ENCODE measurements around the gene HTT.

The HTT gene

DNA sequence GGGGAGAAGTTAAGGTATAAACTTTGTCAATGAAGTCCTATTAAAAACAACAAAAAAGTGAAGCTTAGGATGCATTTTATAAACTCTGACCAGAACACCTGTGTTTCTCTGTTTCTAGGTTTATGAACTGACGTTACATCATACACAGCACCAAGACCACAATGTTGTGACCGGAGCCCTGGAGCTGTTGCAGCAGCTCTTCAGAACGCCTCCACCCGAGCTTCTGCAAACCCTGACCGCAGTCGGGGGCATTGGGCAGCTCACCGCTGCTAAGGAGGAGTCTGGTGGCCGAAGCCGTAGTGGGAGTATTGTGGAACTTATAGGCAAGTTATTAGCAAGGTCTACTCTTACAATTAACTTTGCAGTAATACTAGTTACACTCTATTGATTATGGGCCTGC lies 46.6 kb downstream of the HTT start:
- H3K9me3 ChIP-seq (ENCODE audit: control insufficient read depth, low read length): no peaks in the 10 kb centered on the region
- WGBS, 2 experiments: 95 to 100% methylated on average over 9 of the region's 9 CpGs
- no peaks in the 10 kb centered on the region for H3K4me1 ChIP-seq (ENCODE audit: control insufficient read depth, insufficient read depth, low read length)
- H3K4me3 ChIP-seq (ENCODE audit: insufficient read depth, low read depth, low read length): no peak overlapping the region
- peaks cover 21% of the 10 kb centered on the region for H3K36me3 ChIP-seq (ENCODE audit: control insufficient read depth, insufficient read depth, low read length)
- H3K27me3 ChIP-seq (ENCODE audit: control insufficient read depth, insufficient read depth, low read length, poor library complexity, severe bottlenecking): no peaks in the 10 kb centered on the region
- no peak overlapping the region for H3K27ac ChIP-seq (ENCODE audit: insufficient read depth, low read depth, low read length, poor library complexity, severe bottlenecking)

GRCh38 chr4:3121596-3121995 lies 47.1 kb downstream of the HTT start:
- Histone ChIP-seq H3K27ac (ENCODE audit: insufficient read depth, low read depth, low read length, poor library complexity, severe bottlenecking) (no peak overlapping the region), H3K4me3 (ENCODE audit: insufficient read depth, low read depth, low read length) (no peak overlapping the region), H3K27me3 (ENCODE audit: control insufficient read depth, insufficient read depth, low read length, poor library complexity, severe bottlenecking) (no peaks in the 10 kb centered on the region), H3K36me3 (ENCODE audit: control insufficient read depth, insufficient read depth, low read length) (peaks cover 16% of the 10 kb centered on the region), H3K9me3 (ENCODE audit: control insufficient read depth, low read length) (no peaks in the 10 kb centered on the region), H3K4me1 (ENCODE audit: control insufficient read depth, insufficient read depth, low read length) (no peaks in the 10 kb centered on the region)
- 100% methylated on average over 2 of the region's 2 CpGs for WGBS, 2 experiments

- no peaks in the 10 kb centered on the region for H3K27me3 ChIP-seq (ENCODE audit: control insufficient read depth, insufficient read depth, low read length, poor library complexity, severe bottlenecking)
- H3K36me3 ChIP-seq (ENCODE audit: control insufficient read depth, insufficient read depth, low read length): peaks cover 19% of the 10 kb centered on the region
- 93 to 97% methylated on average over 9 of the region's 9 CpGs for WGBS, 2 experiments
- no peak overlapping the region for H3K4me3 ChIP-seq (ENCODE audit: insufficient read depth, low read depth, low read length)
- H3K27ac ChIP-seq (ENCODE audit: insufficient read depth, low read depth, low read length, poor library complexity, severe bottlenecking): no peak overlapping the region
- H3K4me1 ChIP-seq (ENCODE audit: control insufficient read depth, insufficient read depth, low read length): no peaks in the 10 kb centered on the region
- H3K9me3 ChIP-seq (ENCODE audit: control insufficient read depth, low read length): no peaks in the 10 kb centered on the region
Measured at GRCh38 chr4:3122081-3122563, 47.6 kb downstream of the HTT start.

DNA sequence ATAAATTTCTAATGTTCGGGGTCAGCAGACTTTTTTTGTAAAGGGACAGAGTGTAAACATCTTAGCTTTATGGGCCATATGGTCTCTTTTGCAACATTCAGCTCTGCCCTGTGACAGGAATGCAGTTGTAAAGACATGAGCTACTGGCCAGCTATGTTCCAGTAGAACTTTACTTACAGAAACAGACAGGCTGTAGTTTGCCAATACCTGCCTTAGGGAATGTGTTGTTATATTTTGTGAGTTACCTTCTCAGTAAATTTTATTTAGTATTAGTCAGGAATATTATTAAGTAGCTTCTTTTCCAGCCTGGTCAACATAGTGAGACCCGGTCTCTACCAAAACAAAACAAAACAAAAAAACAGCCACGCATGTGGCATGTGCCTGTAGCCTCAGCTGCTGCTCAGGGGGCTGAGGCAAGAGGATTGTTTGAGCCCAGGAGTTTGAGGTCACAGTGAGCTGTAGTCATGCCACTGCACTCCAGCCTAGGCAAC lies 48.7 kb downstream of the HTT start:
- no peak overlapping the region for H3K27ac ChIP-seq (ENCODE audit: insufficient read depth, low read depth, low read length, poor library complexity, severe bottlenecking)
- 83 to 88% methylated on average over 3 of the region's 3 CpGs for WGBS, 2 experiments
- no peak overlapping the region for H3K4me3 ChIP-seq (ENCODE audit: insufficient read depth, low read depth, low read length)
- no peaks in the 10 kb centered on the region for H3K27me3 ChIP-seq (ENCODE audit: control insufficient read depth, insufficient read depth, low read length, poor library complexity, severe bottlenecking)
- peaks cover 25% of the 10 kb centered on the region for H3K36me3 ChIP-seq (ENCODE audit: control insufficient read depth, insufficient read depth, low read length)
- H3K4me1 ChIP-seq (ENCODE audit: control insufficient read depth, insufficient read depth, low read length): no peaks in the 10 kb centered on the region
- no peaks in the 10 kb centered on the region for H3K9me3 ChIP-seq (ENCODE audit: control insufficient read depth, low read length)

DNA sequence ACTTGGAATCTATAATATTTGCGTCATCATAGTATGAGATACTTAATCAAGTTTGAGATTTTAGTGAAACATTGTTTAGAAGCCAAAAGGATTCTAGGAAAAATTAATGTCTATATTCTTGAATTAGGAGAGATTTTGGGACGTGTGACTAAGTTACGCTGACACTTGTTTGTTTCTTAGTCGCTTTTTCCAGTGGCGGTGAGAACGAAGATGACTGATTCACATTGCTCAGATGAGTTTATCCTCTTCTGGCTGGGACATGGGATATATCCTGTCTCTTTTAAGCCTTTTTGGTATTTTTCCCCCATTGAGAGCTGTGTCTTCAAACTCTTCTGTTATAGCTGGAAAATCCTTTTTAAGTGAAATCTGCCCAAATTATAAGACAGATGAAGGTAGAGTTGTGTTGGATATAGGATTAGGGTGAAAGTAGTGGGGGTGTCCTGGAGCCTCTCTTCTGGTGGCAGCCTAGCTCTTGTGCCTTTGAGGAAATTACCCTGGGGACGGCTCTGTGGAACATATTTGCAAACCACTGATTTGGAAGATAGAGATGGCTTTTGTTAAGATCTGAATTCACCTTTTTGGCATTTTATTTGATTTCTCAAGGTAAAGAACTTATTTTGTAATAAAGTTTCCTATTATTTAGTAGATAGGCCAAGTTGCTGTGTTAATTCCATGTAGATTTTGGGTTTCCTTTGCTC lies 49.7 kb downstream of the HTT start:
- 95% methylated on average over 7 of the region's 7 CpGs for WGBS, 2 experiments
- H3K27me3 ChIP-seq (ENCODE audit: control insufficient read depth, insufficient read depth, low read length, poor library complexity, severe bottlenecking): no peaks in the 10 kb centered on the region
- no peaks in the 10 kb centered on the region for H3K4me1 ChIP-seq (ENCODE audit: control insufficient read depth, insufficient read depth, low read length)
- H3K4me3 ChIP-seq (ENCODE audit: insufficient read depth, low read depth, low read length): no peak overlapping the region
- H3K27ac ChIP-seq (ENCODE audit: insufficient read depth, low read depth, low read length, poor library complexity, severe bottlenecking): no peak overlapping the region
- peaks cover 29% of the 10 kb centered on the region for H3K36me3 ChIP-seq (ENCODE audit: control insufficient read depth, insufficient read depth, low read length)
- H3K9me3 ChIP-seq (ENCODE audit: control insufficient read depth, low read length): no peaks in the 10 kb centered on the region

GRCh38 chr4:3127112-3127511 lies 52.6 kb downstream of the HTT start:
- Histone ChIP-seq H3K9me3 (ENCODE audit: control insufficient read depth, low read length) (no peaks in the 10 kb centered on the region), H3K27me3 (ENCODE audit: control insufficient read depth, insufficient read depth, low read length, poor library complexity, severe bottlenecking) (no peaks in the 10 kb centered on the region), H3K27ac (ENCODE audit: insufficient read depth, low read depth, low read length, poor library complexity, severe bottlenecking) (no peak overlapping the region), H3K4me3 (ENCODE audit: insufficient read depth, low read depth, low read length) (no peak overlapping the region), H3K36me3 (ENCODE audit: control insufficient read depth, insufficient read depth, low read length) (peaks cover 52% of the 10 kb centered on the region), H3K4me1 (ENCODE audit: control insufficient read depth, insufficient read depth, low read length) (no peaks in the 10 kb centered on the region)
- 95 to 96% methylated on average over 7 of the region's 7 CpGs for WGBS, 2 experiments

DNA sequence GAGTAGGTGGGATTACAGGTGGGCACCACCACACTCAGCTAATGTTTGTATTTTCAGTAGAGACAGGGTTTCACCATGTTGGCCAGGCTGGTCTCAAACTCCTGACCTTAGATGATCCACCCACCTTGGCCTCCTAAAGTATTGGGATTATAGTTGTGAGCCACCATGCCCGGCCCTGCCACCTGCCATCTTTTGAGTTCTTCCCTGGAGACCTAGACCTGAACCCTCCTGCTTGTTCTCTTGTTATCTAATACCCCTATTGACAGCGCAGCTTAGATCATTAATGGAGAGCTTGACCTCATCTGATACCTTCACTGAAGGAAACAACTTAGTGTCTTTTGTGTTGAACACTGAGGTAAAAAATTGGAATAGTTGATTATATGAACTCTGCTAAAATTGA lies 53.6 kb downstream of the HTT start:
- Histone ChIP-seq H3K36me3 (ENCODE audit: control insufficient read depth, insufficient read depth, low read length) (peaks cover 61% of the 10 kb centered on the region), H3K4me3 (ENCODE audit: insufficient read depth, low read depth, low read length) (no peak overlapping the region), H3K27ac (ENCODE audit: insufficient read depth, low read depth, low read length, poor library complexity, severe bottlenecking) (no peak overlapping the region), H3K9me3 (ENCODE audit: control insufficient read depth, low read length) (no peaks in the 10 kb centered on the region), H3K27me3 (ENCODE audit: control insufficient read depth, insufficient read depth, low read length, poor library complexity, severe bottlenecking) (no peaks in the 10 kb centered on the region), H3K4me1 (ENCODE audit: control insufficient read depth, insufficient read depth, low read length) (no peaks in the 10 kb centered on the region)
- WGBS, 2 experiments: 91 to 97% methylated on average over 2 of the region's 2 CpGs

- Histone ChIP-seq H3K4me3 (ENCODE audit: insufficient read depth, low read depth, low read length) (no peak overlapping the region), H3K27me3 (ENCODE audit: control insufficient read depth, insufficient read depth, low read length, poor library complexity, severe bottlenecking) (no peaks in the 10 kb centered on the region), H3K4me1 (ENCODE audit: control insufficient read depth, insufficient read depth, low read length) (no peaks in the 10 kb centered on the region), H3K9me3 (ENCODE audit: control insufficient read depth, low read length) (no peaks in the 10 kb centered on the region), H3K36me3 (ENCODE audit: control insufficient read depth, insufficient read depth, low read length) (peaks cover 67% of the 10 kb centered on the region), H3K27ac (ENCODE audit: insufficient read depth, low read depth, low read length, poor library complexity, severe bottlenecking) (no peak overlapping the region)
- WGBS, 2 experiments: 100% methylated on average over 1 of the region's 1 CpG
Measured at GRCh38 chr4:3128976-3129375, 54.5 kb downstream of the HTT start.

DNA sequence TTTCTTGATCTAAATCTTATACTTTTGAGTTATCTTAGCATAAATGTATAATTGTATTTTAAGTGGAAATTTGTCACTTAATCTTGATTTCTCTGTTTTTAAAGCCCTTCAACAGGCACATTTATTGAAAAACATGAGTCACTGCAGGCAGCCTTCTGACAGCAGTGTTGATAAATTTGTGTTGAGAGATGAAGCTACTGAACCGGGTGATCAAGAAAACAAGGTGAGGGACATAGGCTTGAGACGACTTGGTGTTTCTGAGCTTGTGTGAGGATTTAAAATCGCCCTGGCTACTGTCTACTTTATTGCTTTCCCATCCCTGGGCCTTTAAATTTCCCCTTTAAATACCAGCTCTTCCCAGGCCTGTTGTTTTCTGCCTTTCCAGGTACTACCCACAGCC lies 55.7 kb downstream of the HTT start:
- 90 to 97% methylated on average over 3 of the region's 3 CpGs for WGBS, 2 experiments
- Histone ChIP-seq H3K4me1 (ENCODE audit: control insufficient read depth, insufficient read depth, low read length) (no peaks in the 10 kb centered on the region), H3K9me3 (ENCODE audit: control insufficient read depth, low read length) (no peaks in the 10 kb centered on the region), H3K27me3 (ENCODE audit: control insufficient read depth, insufficient read depth, low read length, poor library complexity, severe bottlenecking) (no peaks in the 10 kb centered on the region), H3K36me3 (ENCODE audit: control insufficient read depth, insufficient read depth, low read length) (peaks cover 67% of the 10 kb centered on the region), H3K4me3 (ENCODE audit: insufficient read depth, low read depth, low read length) (no peak overlapping the region), H3K27ac (ENCODE audit: insufficient read depth, low read depth, low read length, poor library complexity, severe bottlenecking) (no peak overlapping the region)

GRCh38 chr4:3130826-3131225 lies 56.3 kb downstream of the HTT start:
- peaks cover 62% of the 10 kb centered on the region for H3K36me3 ChIP-seq (ENCODE audit: control insufficient read depth, insufficient read depth, low read length)

More at GRCh38 chr4:3130826-3131225, 56.3 kb downstream of the HTT start:
- H3K4me3 ChIP-seq (ENCODE audit: insufficient read depth, low read depth, low read length): no peak overlapping the region
- no peaks in the 10 kb centered on the region for H3K4me1 ChIP-seq (ENCODE audit: control insufficient read depth, insufficient read depth, low read length)
- no peak overlapping the region for H3K27ac ChIP-seq (ENCODE audit: insufficient read depth, low read depth, low read length, poor library complexity, severe bottlenecking)
- no peaks in the 10 kb centered on the region for H3K9me3 ChIP-seq (ENCODE audit: control insufficient read depth, low read length)
- WGBS, 2 experiments: 93% methylated on average over 4 of the region's 4 CpGs
- no peaks in the 10 kb centered on the region for H3K27me3 ChIP-seq (ENCODE audit: control insufficient read depth, insufficient read depth, low read length, poor library complexity, severe bottlenecking)

All from ectodermal cell (in vitro differentiated cells).